BLaER1 treated with 17β-estradiol and CSF1 and Interleukin-3, amounts not matched to agents 10 nM and 100 nM (cell line): Measurements from ENCODE around the gene UBQLN2.
"Not testable (repeated sequence)": the region's sequence is repeated elsewhere in the genome, so short reads cannot be mapped to it uniquely, and the experiment has no call there.

Experiments used
- H3K27ac ChIP-seq, 11 experiments: shearing (Covaris generic); formaldehyde crosslinking; 2 replicates each; pipeline ENCODE4 v1.8.1; 2022
- H3K27me3 ChIP-seq, 11 experiments: shearing (Covaris generic); formaldehyde crosslinking; 2 replicates each; pipeline ENCODE4 v1.8.1; 2022
- H3K36me3 ChIP-seq, 11 experiments: shearing (Covaris generic); formaldehyde crosslinking; 2 replicates each; pipeline ENCODE4 v1.8.1; 2022
- H3K4me1 ChIP-seq, 10 experiments: shearing (Covaris generic); formaldehyde crosslinking; 2 replicates each; pipeline ENCODE4 v1.8.1; 2022
- H3K4me2 ChIP-seq, 11 experiments: shearing (Covaris generic); formaldehyde crosslinking; 2 replicates each; pipeline ENCODE4 v1.8.1; 2022
- H3K4me3 ChIP-seq, 10 experiments: shearing (Covaris generic); formaldehyde crosslinking; 2 replicates each; pipeline ENCODE4 v1.8.1; 2022
- H3K9ac ChIP-seq, 11 experiments: shearing (Covaris generic); formaldehyde crosslinking; 2 replicates each; pipeline ENCODE4 v1.8.1; 2022
- H3K9me3 ChIP-seq, 11 experiments: shearing (Covaris generic); formaldehyde crosslinking; replicated peaks in 1 of 11; 2 replicates each; pipeline ENCODE4 v1.8.1; 2022
- H4K20me1 ChIP-seq, 11 experiments: shearing (Covaris generic); formaldehyde crosslinking; 2 replicates each; pipeline ENCODE4 v1.8.1; 2022
- Cebpa-rat ChIP-seq, 11 experiments: shearing (Covaris generic); IDR thresholded peaks; 2 replicates each; pipeline ENCODE4 v1.8.1; 2022

Gene UBQLN2

DNA sequence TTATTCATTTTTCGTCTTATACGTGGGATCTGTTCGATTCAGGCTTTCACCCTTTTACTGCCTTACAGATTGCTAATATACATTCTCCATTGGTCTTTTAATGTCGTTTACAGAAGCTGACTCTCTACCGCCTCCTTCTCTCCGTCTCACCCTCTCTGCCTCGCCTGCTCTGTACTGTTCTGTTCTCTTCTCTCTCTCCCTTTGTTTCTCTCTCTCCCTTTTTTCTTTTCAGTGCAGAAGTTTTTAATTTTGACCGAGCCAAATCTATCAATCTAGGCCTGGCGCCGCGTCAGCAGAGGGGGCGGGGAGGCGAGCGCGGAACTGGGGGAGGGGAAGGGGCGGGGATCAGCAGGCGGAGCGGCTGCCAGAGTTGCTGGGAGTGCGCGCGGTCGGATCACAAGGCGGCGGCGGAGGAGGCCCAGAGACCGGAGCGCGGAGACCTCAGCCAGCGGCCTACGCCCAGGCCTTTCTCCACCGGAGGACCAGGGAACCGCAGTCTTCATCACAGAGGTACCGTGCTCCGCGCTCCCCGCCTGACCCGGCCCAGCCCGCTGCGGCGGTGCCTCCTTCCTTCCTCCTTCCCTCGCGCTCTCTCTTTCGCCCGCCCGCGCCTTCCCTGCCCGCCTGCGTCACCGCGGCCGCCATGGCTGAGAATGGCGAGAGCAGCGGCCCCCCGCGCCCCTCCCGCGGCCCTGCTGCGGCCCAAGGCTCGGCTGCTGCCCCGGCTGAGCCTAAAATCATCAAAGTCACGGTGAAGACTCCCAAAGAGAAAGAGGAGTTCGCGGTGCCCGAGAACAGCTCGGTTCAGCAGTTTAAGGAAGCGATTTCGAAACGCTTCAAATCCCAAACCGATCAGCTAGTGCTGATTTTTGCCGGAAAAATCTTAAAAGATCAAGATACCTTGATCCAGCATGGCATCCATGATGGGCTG lies at the start of gene UBQLN2:
TSS of gene UBQLN2 (plus strand) at position 397 of the 931 bp plus-strand sequence. CDS start at position 644, 247 bp downstream.
- peak within 1 kb of the TSS; percentile 89 to 95 (median 93) for H3K27ac ChIP-seq
- H3K9me3 ChIP-seq, result peaks cover 0 to 13% (median 0%) of the 10 kb centered on the region in 11 experiments; a peak in 7 of 22 replicates
- H3K9ac ChIP-seq, result peak within 1 kb of the TSS; percentile 88 to 95 (median 92)
- H3K4me3 ChIP-seq, result peak within 1 kb of the TSS; percentile 63 to 79 (median 72)
- TF ChIP-seq Cebpa-rat (IDR thresholded peaks at IDR 0.05), result no peak
- peak within 1 kb of the TSS; percentile 86 to 94 (median 90) for H3K4me2 ChIP-seq
- peaks cover 29 to 84% (median 67%) of the 10 kb centered on the region in 11 experiments for H3K27me3 ChIP-seq
- H4K20me1 ChIP-seq, result peaks cover 22 to 45% (median 34%) of the 10 kb centered on the region in 11 experiments; a peak in 21 of 22 replicates
- peaks cover 0 to 21% (median 2%) of the 10 kb centered on the region in 10 experiments; a peak in 8 of 20 replicates for H3K4me1 ChIP-seq
- peaks cover 0 to 2% (median 0%) of the 10 kb centered on the region in 11 experiments; a peak in 2 of 22 replicates for H3K36me3 ChIP-seq

DNA sequence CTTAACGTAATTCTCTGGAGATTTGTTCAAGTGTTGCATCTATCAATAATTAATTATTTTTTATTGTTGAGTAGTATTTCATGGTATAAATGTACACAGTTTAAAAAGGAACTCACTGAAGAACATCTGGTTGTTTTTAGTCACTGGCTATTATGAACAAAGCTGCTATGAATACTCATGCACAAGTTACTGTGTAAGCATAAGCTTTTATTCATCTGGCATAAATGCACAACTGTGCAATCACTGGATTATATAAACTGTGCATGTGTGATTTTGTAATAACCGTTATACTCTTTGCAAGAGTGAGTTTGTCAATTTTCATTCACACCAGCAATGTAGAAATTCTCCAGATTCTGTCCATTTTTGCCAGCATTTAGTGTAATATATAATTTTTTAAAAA lies 43.8 kb upstream of the UBQLN2 start:
- peaks cover 0 to 7% (median 5%) of the 10 kb centered on the region in 11 experiments; a peak in 4 of 22 replicates for H3K9me3 ChIP-seq
- no peak overlapping the region for H3K27ac ChIP-seq
- H3K4me3 ChIP-seq, result no peak overlapping the region
- TF ChIP-seq Cebpa-rat (IDR thresholded peaks at IDR 0.05), result no peak
- H3K36me3 ChIP-seq, result no peaks in the 10 kb centered on the region
- H3K4me2 ChIP-seq, result no peak overlapping the region
- H3K4me1 ChIP-seq, result no peaks in the 10 kb centered on the region
- no peak overlapping the region for H3K9ac ChIP-seq
- peaks cover 16 to 65% (median 51%) of the 10 kb centered on the region in 11 experiments; a peak in 20 of 22 replicates for H3K27me3 ChIP-seq
- H4K20me1 ChIP-seq, result no peaks in the 10 kb centered on the region; a peak in 1 of 22 replicates

DNA sequence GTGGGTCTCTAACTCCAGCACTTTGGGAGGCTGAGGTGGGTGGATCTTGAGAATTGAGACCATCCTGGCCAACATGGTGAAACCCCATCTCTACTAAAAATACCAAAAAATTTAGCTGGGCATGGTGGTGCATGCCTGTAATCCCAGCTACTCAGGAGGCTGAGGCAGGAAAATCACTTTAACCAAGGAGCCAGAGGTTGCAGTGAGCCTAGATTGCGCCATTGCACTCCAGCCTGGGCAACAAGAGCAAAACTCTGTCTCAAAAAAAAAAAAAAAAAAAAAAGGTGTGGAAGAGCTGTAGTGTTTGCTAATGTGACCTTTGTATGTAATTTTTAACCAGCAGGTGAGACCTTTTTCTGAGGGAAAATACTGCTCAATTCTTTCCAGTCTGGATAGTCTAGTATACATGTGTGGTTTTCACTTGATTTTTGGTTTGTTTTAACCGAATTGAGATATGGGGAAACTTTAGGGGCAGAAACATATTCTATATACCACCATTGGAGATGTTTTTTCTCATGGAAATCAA lies 33.9 kb upstream of the UBQLN2 start:
- peaks cover 61 to 89% (median 87%) of the 10 kb centered on the region in 11 experiments for H3K27me3 ChIP-seq
- H4K20me1 ChIP-seq, result not testable (repeated sequence)

DNA sequence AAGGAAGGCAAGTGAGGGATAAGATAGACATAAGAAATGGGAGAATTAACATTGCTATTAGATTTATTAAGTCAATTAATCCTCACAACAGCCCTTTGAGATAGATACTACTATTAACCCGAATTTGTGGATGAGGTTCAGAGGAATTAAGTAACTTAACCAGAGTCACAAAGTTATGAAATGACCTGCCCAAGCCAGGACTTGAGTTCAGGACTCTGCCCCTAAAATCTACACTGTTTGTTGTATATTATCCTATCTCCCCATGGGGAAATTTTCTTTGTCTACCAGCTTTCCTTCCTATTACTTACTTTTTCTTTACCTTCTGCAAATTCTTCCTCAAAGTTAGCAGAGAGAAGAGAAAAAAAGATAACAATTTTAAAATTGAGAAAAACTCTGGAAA lies 33.4 kb upstream of the UBQLN2 start:
- H3K4me3 ChIP-seq, result no peak overlapping the region
- no peak overlapping the region for H3K27ac ChIP-seq
- H3K36me3 ChIP-seq, result no peaks in the 10 kb centered on the region
- H3K9me3 ChIP-seq, result peaks cover 0 to 22% (median 8%) of the 10 kb centered on the region in 11 experiments; a peak in 11 of 22 replicates
- H4K20me1 ChIP-seq, result no peaks in the 10 kb centered on the region
- H3K4me1 ChIP-seq, result no peaks in the 10 kb centered on the region
- no peak for TF ChIP-seq Cebpa-rat (IDR thresholded peaks at IDR 0.05)
- no peak overlapping the region for H3K4me2 ChIP-seq
- H3K27me3 ChIP-seq, result peaks cover 65 to 93% (median 90%) of the 10 kb centered on the region in 11 experiments
- H3K9ac ChIP-seq, result no peak overlapping the region

More for the DNA sequence above, 33.9 kb upstream of the UBQLN2 start:
- not testable (repeated sequence) for H3K4me2 ChIP-seq, H3K27ac ChIP-seq, H3K36me3 ChIP-seq, H3K9ac ChIP-seq, H3K4me1 ChIP-seq, H3K4me3 ChIP-seq
- peaks cover 0 to 19% (median 8%) of the 10 kb centered on the region in 11 experiments; a peak in 11 of 22 replicates for H3K9me3 ChIP-seq

DNA sequence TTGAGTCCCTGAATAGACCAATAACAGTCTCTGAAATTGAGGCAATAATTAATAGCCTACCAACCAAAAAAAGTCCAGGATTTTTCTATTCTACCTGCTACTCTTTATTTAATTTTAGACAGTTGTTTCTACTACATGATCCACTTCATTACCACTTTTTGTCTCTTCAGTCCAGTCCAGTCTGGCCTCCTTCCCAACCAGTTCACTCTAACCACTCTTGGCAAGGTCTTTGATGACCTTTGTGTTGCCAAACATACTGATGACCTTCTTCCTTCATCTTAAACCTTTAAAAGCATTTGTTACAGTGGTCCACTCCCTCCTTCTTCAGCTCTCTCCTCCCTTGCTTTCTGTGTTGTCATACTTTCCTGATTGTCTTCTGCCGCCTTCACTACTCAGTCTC lies 12.8 kb upstream of the UBQLN2 start:
- H3K9ac ChIP-seq, result no peak overlapping the region
- no peaks in the 10 kb centered on the region for H3K36me3 ChIP-seq
- H3K9me3 ChIP-seq, result peaks cover 19 to 35% (median 24%) of the 10 kb centered on the region in 11 experiments
- no peak overlapping the region for H3K27ac ChIP-seq
- H3K4me1 ChIP-seq, result no peaks in the 10 kb centered on the region
- H3K4me2 ChIP-seq, result no peak overlapping the region
- no peaks in the 10 kb centered on the region; a peak in 1 of 22 replicates for H4K20me1 ChIP-seq
- peaks cover 74 to 97% (median 80%) of the 10 kb centered on the region in 11 experiments for H3K27me3 ChIP-seq
- no peak overlapping the region for H3K4me3 ChIP-seq
- no peak for TF ChIP-seq Cebpa-rat (IDR thresholded peaks at IDR 0.05)

DNA sequence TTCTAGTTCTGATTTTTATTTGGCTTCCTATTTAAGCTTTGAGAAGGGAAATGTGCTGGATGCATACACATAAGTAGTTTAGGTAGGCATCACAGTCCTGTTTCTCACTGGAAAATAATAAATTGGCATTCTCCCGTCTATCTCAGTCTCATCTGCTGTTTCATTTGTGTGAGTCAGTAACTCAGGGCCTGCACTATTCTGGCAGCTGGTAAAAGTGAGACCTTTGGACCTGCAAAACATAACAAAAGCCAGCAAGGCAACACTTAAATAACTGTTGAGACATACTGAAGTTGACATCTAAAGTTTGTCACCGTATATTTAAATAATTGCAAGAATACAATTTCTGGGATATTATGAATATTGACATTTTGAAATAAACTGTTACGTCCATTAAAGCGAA lies 8.6 kb upstream of the UBQLN2 start:
- Histone ChIP-seq H3K27me3 (peaks cover 76 to 97% (median 90%) of the 10 kb centered on the region in 11 experiments), H3K4me2 (no peak overlapping the region), H3K9ac (no peak overlapping the region), H3K4me1 (no peaks in the 10 kb centered on the region), H3K4me3 (no peak overlapping the region), H4K20me1 (no peaks in the 10 kb centered on the region; a peak in 1 of 22 replicates), H3K27ac (no peak overlapping the region), H3K9me3 (no peaks in the 10 kb centered on the region), H3K36me3 (no peaks in the 10 kb centered on the region)
- TF ChIP-seq Cebpa-rat (IDR thresholded peaks at IDR 0.05), result no peak

DNA sequence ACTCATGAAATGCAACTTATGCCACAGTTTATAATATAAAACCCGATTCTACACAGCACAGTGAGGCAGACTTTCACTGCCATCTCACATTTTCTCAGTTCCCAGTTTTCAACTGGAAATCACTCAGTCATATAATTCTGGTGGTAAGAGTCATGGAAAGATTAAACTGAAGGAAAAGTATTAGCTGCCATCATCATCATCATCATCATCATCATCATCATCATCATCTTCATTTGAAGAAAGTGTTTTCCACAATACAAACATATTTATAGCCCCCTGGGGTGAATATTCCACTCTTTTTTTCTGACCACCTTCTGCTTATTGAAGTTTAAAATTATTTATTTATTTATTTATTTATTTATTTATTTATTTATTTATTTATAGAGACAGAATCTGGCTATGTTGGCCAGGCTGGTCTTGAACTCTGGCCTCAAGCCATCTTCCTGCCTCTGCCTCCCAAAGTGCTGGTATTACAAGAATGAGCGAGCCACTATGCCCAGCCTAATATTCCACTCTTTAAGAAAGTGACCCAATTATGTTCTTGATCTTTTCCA lies 6.0 kb upstream of the UBQLN2 start:
- no peaks in the 10 kb centered on the region for H3K9me3 ChIP-seq
- H3K36me3 ChIP-seq, result no peaks in the 10 kb centered on the region
- TF ChIP-seq Cebpa-rat (IDR thresholded peaks at IDR 0.05), result no peak
- no peak overlapping the region for H3K4me2 ChIP-seq
- H3K9ac ChIP-seq, result no peak overlapping the region
- peaks cover 64 to 94% (median 82%) of the 10 kb centered on the region in 11 experiments for H3K27me3 ChIP-seq
- H3K4me1 ChIP-seq, result peaks cover 0 to 5% (median 0%) of the 10 kb centered on the region in 10 experiments; a peak in 2 of 20 replicates
- H3K27ac ChIP-seq, result no peak overlapping the region
- H4K20me1 ChIP-seq, result no peaks in the 10 kb centered on the region; a peak in 1 of 22 replicates
- H3K4me3 ChIP-seq, result no peak overlapping the region

DNA sequence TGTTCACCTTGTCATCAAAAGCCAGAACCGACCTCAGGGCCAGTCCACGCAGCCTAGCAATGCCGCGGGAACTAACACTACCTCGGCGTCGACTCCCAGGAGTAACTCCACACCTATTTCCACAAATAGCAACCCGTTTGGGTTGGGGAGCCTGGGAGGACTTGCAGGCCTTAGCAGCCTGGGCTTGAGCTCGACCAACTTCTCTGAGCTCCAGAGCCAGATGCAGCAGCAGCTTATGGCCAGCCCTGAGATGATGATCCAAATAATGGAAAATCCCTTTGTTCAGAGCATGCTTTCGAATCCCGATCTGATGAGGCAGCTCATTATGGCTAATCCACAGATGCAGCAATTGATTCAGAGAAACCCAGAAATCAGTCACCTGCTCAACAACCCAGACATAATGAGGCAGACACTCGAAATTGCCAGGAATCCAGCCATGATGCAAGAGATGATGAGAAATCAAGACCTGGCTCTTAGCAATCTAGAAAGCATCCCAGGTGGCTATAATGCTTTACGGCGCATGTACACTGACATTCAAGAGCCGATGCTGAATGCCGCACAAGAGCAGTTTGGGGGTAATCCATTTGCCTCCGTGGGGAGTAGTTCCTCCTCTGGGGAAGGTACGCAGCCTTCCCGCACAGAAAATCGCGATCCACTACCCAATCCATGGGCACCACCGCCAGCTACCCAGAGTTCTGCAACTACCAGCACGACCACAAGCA lies 898 bp downstream of the UBQLN2 start:
- peak overlapping the region; percentile 63 to 79 (median 72) for H3K4me3 ChIP-seq

More for the DNA sequence above, 898 bp downstream of the UBQLN2 start:
- peaks cover 25 to 51% (median 43%) of the 10 kb centered on the region in 11 experiments; a peak in 21 of 22 replicates for H4K20me1 ChIP-seq
- H3K27ac ChIP-seq, result peak overlapping the region; percentile 89 to 95 (median 93)
- H3K36me3 ChIP-seq, result peaks cover 0 to 9% (median 0%) of the 10 kb centered on the region in 11 experiments; a peak in 7 of 22 replicates
- peaks cover 2 to 30% (median 7%) of the 10 kb centered on the region in 10 experiments; a peak in 12 of 20 replicates for H3K4me1 ChIP-seq
- peaks cover 0 to 13% (median 0%) of the 10 kb centered on the region in 11 experiments; a peak in 7 of 22 replicates for H3K9me3 ChIP-seq
- peak overlapping the region; percentile 88 to 95 (median 92) for H3K9ac ChIP-seq
- peak overlapping the region; percentile 86 to 94 (median 90) for H3K4me2 ChIP-seq
- H3K27me3 ChIP-seq, result peaks cover 32 to 84% (median 67%) of the 10 kb centered on the region in 11 experiments
- TF ChIP-seq Cebpa-rat (IDR thresholded peaks at IDR 0.05), result no peak
